ENCODE results near the gene PREX1.
A peak's percentile ranks its signal among the peaks of the same experiment; 100 is the strongest.

Gene PREX1

GRCh38 chr20:48751871-48752270 is 75.9 kb downstream of the PREX1 start:
- no peak overlapping the region for H3K4me3 ChIP-seq (replicated peaks; ENCODE audit: low read depth, low read length)
- no peak for DNase-seq (ENCODE audit: low read depth)
- no peak for TF ChIP-seq CTCF (IDR thresholded peaks at IDR 0.05; ENCODE audit: low read length, missing control alignments)

- TF ChIP-seq CTCF (IDR thresholded peaks at IDR 0.05; ENCODE audit: low read length, missing control alignments) = no peak
- peak; percentile 67 for DNase-seq (ENCODE audit: low read depth)
- no peak overlapping the region for H3K4me3 ChIP-seq (replicated peaks; ENCODE audit: low read depth, low read length)
Measured at GRCh38 chr20:48750941-48751635, 76.7 kb downstream of the PREX1 start.

GRCh38 chr20:48750376-48750775 is 77.4 kb downstream of the PREX1 start:
- H3K4me3 ChIP-seq (replicated peaks; ENCODE audit: low read depth, low read length) = no peak overlapping the region
- no peak for DNase-seq (ENCODE audit: low read depth)
- no peak for TF ChIP-seq CTCF (IDR thresholded peaks at IDR 0.05; ENCODE audit: low read length, missing control alignments)

- no peak for TF ChIP-seq CTCF (IDR thresholded peaks at IDR 0.05; ENCODE audit: low read length, missing control alignments)
- no peak overlapping the region for H3K4me3 ChIP-seq (replicated peaks; ENCODE audit: low read depth, low read length)
- DNase-seq (ENCODE audit: low read depth) = no peak
Measured at GRCh38 chr20:48749437-48749836, 78.4 kb downstream of the PREX1 start.

- DNase-seq (ENCODE audit: low read depth) = no peak
- TF ChIP-seq CTCF (IDR thresholded peaks at IDR 0.05; ENCODE audit: low read length, missing control alignments) = no peak
- no peak overlapping the region for H3K4me3 ChIP-seq (replicated peaks; ENCODE audit: low read depth, low read length)
Measured at GRCh38 chr20:48748556-48748955, 79.2 kb downstream of the PREX1 start.

GRCh38 chr20:48747840-48748414 is 79.9 kb downstream of the PREX1 start:
- no peak for DNase-seq (ENCODE audit: low read depth)
- no peak overlapping the region for H3K4me3 ChIP-seq (replicated peaks; ENCODE audit: low read depth, low read length)
- no peak for TF ChIP-seq CTCF (IDR thresholded peaks at IDR 0.05; ENCODE audit: low read length, missing control alignments)

- no peak for TF ChIP-seq CTCF (IDR thresholded peaks at IDR 0.05; ENCODE audit: low read length, missing control alignments)
- H3K4me3 ChIP-seq (replicated peaks; ENCODE audit: low read depth, low read length) = no peak overlapping the region
- DNase-seq (ENCODE audit: low read depth) = peak; percentile 31
Measured at GRCh38 chr20:48745330-48745729, 82.5 kb downstream of the PREX1 start.
